ENCODE results near the gene ZBTB46. TPM values are rescaled to one million over a fixed set of nuclear protein-coding genes. Genes with fewer than 3 reads are reported as not detected.

The ZBTB46 gene
- total and polyA plus RNA-seq, 4 donors: 0.79 to 12.1 (median 4.7) TPM

DNA sequence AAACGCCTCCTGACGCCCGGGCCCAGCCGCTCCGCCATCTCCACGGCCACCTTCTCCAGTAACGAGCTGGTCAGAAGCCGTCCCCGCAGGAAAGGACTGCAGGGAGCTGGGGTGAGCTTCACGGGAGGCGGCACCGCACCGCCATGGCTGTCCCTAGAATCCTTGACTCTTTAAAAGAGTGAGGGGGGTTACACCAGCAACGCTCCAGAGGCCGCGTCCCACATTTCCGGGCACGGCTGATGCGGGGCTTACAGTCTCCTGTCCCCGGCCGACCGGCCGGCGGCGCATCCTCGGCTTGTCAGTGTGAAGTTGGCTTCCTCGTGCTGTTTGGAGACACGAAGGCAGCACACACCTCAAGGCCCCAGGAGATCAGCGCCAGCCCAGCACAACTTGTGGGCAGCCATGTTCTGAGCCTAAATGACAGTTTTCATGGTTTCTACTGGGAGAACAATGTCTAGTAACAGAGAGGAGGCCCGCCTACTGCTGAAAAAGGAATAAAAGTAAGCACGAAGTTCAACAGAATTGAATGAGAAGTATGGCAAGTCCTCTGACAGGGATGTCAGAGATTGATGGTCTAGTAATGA, 61.1 kb downstream of the ZBTB46 start (continued):
- TF ChIP-seq, protein P1, sequence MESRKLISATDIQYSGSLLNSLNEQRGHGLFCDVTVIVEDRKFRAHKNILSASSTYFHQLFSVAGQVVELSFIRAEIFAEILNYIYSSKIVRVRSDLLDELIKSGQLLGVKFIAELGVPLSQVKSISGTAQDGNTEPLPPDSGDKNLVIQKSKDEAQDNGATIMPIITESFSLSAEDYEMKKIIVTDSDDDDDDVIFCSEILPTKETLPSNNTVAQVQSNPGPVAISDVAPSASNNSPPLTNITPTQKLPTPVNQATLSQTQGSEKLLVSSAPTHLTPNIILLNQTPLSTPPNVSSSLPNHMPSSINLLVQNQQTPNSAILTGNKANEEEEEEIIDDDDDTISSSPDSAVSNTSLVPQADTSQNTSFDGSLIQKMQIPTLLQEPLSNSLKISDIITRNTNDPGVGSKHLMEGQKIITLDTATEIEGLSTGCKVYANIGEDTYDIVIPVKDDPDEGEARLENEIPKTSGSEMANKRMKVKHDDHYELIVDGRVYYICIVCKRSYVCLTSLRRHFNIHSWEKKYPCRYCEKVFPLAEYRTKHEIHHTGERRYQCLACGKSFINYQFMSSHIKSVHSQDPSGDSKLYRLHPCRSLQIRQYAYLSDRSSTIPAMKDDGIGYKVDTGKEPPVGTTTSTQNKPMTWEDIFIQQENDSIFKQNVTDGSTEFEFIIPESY (IDR thresholded peaks at IDR 0.05): no peak

- Histone ChIP-seq H3K9ac (ENCODE audit: low read depth in 1 of 2, low read length in 2 of 2) (no peak overlapping the region), H3K9me3 (ENCODE audit: control insufficient read depth in 4 of 4, low read length in 3 of 4) (no peaks in the 10 kb centered on the region), H3K36me3 (ENCODE audit: control insufficient read depth in 4 of 4, insufficient read depth in 3 of 4, low read depth in 1 of 4, low read length in 3 of 4) (no peaks in the 10 kb centered on the region), H3K27me3 (ENCODE audit: control insufficient read depth in 4 of 4, insufficient read depth in 4 of 4, low read length in 3 of 4) (no peaks in the 10 kb centered on the region), H3K27ac (ENCODE audit: low read depth in 1 of 2, low read length in 2 of 2) (no peak overlapping the region), H3K4me1 (ENCODE audit: control insufficient read depth in 4 of 4, insufficient read depth in 4 of 4, low read length in 3 of 4) (no peaks in the 10 kb centered on the region), H3K4me3 (ENCODE audit: low read depth in 1 of 3, low read length in 3 of 3) (no peak overlapping the region)
- TF ChIP-seq GABPA (IDR thresholded peaks at IDR 0.05 in 1 of 2, conservative IDR thresholded peaks at IDR 0.05 in 1 of 2) (no peak), HNF4G (IDR thresholded peaks at IDR 0.05) (no peak), MAX (IDR thresholded peaks at IDR 0.05) (no peak), TAF1 (conservative IDR thresholded peaks at IDR 0.05) (no peak), HNF4A (conservative IDR thresholded peaks at IDR 0.05) (no peak), FOXA1 (IDR thresholded peaks at IDR 0.05) (no peak), RAD21 (IDR thresholded peaks at IDR 0.05) (no peak), FOXA2 (IDR thresholded peaks at IDR 0.05) (no peak), SP1 (IDR thresholded peaks at IDR 0.05) (no peak), JUND (IDR thresholded peaks at IDR 0.05) (no peak), YY1 (IDR thresholded peaks at IDR 0.05) (no peak), NR2F2 (IDR thresholded peaks at IDR 0.05) (no peak)
- TF ChIP-seq, protein P2, sequence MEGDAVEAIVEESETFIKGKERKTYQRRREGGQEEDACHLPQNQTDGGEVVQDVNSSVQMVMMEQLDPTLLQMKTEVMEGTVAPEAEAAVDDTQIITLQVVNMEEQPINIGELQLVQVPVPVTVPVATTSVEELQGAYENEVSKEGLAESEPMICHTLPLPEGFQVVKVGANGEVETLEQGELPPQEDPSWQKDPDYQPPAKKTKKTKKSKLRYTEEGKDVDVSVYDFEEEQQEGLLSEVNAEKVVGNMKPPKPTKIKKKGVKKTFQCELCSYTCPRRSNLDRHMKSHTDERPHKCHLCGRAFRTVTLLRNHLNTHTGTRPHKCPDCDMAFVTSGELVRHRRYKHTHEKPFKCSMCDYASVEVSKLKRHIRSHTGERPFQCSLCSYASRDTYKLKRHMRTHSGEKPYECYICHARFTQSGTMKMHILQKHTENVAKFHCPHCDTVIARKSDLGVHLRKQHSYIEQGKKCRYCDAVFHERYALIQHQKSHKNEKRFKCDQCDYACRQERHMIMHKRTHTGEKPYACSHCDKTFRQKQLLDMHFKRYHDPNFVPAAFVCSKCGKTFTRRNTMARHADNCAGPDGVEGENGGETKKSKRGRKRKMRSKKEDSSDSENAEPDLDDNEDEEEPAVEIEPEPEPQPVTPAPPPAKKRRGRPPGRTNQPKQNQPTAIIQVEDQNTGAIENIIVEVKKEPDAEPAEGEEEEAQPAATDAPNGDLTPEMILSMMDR (IDR thresholded peaks at IDR 0.05; ENCODE audit: low read depth, low read length, missing input control): no peak
- TF ChIP-seq, protein P3, sequence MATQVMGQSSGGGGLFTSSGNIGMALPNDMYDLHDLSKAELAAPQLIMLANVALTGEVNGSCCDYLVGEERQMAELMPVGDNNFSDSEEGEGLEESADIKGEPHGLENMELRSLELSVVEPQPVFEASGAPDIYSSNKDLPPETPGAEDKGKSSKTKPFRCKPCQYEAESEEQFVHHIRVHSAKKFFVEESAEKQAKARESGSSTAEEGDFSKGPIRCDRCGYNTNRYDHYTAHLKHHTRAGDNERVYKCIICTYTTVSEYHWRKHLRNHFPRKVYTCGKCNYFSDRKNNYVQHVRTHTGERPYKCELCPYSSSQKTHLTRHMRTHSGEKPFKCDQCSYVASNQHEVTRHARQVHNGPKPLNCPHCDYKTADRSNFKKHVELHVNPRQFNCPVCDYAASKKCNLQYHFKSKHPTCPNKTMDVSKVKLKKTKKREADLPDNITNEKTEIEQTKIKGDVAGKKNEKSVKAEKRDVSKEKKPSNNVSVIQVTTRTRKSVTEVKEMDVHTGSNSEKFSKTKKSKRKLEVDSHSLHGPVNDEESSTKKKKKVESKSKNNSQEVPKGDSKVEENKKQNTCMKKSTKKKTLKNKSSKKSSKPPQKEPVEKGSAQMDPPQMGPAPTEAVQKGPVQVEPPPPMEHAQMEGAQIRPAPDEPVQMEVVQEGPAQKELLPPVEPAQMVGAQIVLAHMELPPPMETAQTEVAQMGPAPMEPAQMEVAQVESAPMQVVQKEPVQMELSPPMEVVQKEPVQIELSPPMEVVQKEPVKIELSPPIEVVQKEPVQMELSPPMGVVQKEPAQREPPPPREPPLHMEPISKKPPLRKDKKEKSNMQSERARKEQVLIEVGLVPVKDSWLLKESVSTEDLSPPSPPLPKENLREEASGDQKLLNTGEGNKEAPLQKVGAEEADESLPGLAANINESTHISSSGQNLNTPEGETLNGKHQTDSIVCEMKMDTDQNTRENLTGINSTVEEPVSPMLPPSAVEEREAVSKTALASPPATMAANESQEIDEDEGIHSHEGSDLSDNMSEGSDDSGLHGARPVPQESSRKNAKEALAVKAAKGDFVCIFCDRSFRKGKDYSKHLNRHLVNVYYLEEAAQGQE (IDR thresholded peaks at IDR 0.05): no peak
- 93% methylated on average over 26 of the region's 26 CpGs for WGBS
- DNase-seq (ENCODE audit: low spot score): no peak
Measured at GRCh38 chr20:63768591-63769515, 62.2 kb downstream of the ZBTB46 start.
